ENCODE results near the gene TTLL5. TPM values are rescaled to one million over a fixed set of nuclear protein-coding genes. Genes with fewer than 3 reads are reported as not detected.

Gene TTLL5
- total RNA-seq, 2 donors from 2014 or later = 32.1 to 83.3 TPM

GRCh38 chr14:75881994-75882393, 220.9 kb downstream of the TTLL5 start:
- H3K36me3 Mint-ChIP-seq = no peaks in the 10 kb centered on the region
- H3K27me3 Mint-ChIP-seq = no peaks in the 10 kb centered on the region
- H3K4me3 Mint-ChIP-seq = no peak overlapping the region
- no peak for DNase-seq (ENCODE audit: low spot score)
- peaks cover 2 to 13% of the 10 kb centered on the region in 2 donors for H3K4me1 Mint-ChIP-seq (ENCODE audit: low read depth in 2 of 2)
- H3K9me3 Mint-ChIP-seq = no peaks in the 10 kb centered on the region
- ATAC-seq = no peak
- H3K27ac Mint-ChIP-seq = no peak overlapping the region

- no peaks in the 10 kb centered on the region for H3K36me3 Mint-ChIP-seq
- DNase-seq (ENCODE audit: low spot score) = no peak
- no peak for ATAC-seq
- H3K27ac Mint-ChIP-seq = no peak overlapping the region
- no peaks in the 10 kb centered on the region for H3K9me3 Mint-ChIP-seq
- no peaks in the 10 kb centered on the region for H3K27me3 Mint-ChIP-seq
- H3K4me3 Mint-ChIP-seq = no peak overlapping the region
- peaks cover 0 to 2% of the 10 kb centered on the region in 2 donors for H3K4me1 Mint-ChIP-seq (ENCODE audit: low read depth in 2 of 2)
These were observed 223.2 kb downstream of the TTLL5 start for GRCh38 chr14:75884198-75884611.

GRCh38 chr14:75885829-75886228, 224.8 kb downstream of the TTLL5 start:
- Mint-ChIP-seq H3K4me1 (ENCODE audit: low read depth in 2 of 2) (peaks cover 0 to 2% of the 10 kb centered on the region in 2 donors), H3K27ac (no peak overlapping the region), H3K4me3 (no peak overlapping the region), H3K9me3 (no peaks in the 10 kb centered on the region), H3K36me3 (no peaks in the 10 kb centered on the region), H3K27me3 (no peaks in the 10 kb centered on the region)
- ATAC-seq (no peak), DNase-seq (ENCODE audit: low spot score) (no peak)

GRCh38 chr14:75886636-75887348, 225.7 kb downstream of the TTLL5 start:
- Mint-ChIP-seq H3K4me3 (no peak overlapping the region), H3K9me3 (no peaks in the 10 kb centered on the region), H3K36me3 (no peaks in the 10 kb centered on the region), H3K27me3 (no peaks in the 10 kb centered on the region), H3K27ac (no peak overlapping the region), H3K4me1 (ENCODE audit: low read depth in 2 of 2) (peaks cover 0 to 2% of the 10 kb centered on the region in 2 donors)
- ATAC-seq = no peak
- DNase-seq (ENCODE audit: low spot score) = no peak

GRCh38 chr14:75888945-75889344, 227.9 kb downstream of the TTLL5 start:
- H3K4me1 Mint-ChIP-seq (ENCODE audit: low read depth in 2 of 2) = no peaks in the 10 kb centered on the region
- DNase-seq (ENCODE audit: low spot score) (no peak), ATAC-seq (no peak)
- no peak overlapping the region for H3K4me3 Mint-ChIP-seq
- no peaks in the 10 kb centered on the region for H3K9me3 Mint-ChIP-seq
- H3K27me3 Mint-ChIP-seq = no peaks in the 10 kb centered on the region
- no peak overlapping the region for H3K27ac Mint-ChIP-seq
- H3K36me3 Mint-ChIP-seq = no peaks in the 10 kb centered on the region

- Mint-ChIP-seq H3K4me1 (ENCODE audit: low read depth in 2 of 2) (no peaks in the 10 kb centered on the region), H3K9me3 (no peaks in the 10 kb centered on the region), H3K27ac (no peak overlapping the region), H3K36me3 (no peaks in the 10 kb centered on the region), H3K27me3 (no peaks in the 10 kb centered on the region), H3K4me3 (no peak overlapping the region)
- no peak for ATAC-seq
- no peak for DNase-seq (ENCODE audit: low spot score)
These were observed 235.3 kb downstream of the TTLL5 start for GRCh38 chr14:75896341-75896740.

GRCh38 chr14:75904311-75904710, 243.3 kb downstream of the TTLL5 start:
- no peak for ATAC-seq
- no peaks in the 10 kb centered on the region for H3K4me1 Mint-ChIP-seq (ENCODE audit: low read depth in 2 of 2)
- H3K36me3 Mint-ChIP-seq = no peaks in the 10 kb centered on the region
- H3K9me3 Mint-ChIP-seq = no peaks in the 10 kb centered on the region
- no peak overlapping the region for H3K27ac Mint-ChIP-seq
- no peaks in the 10 kb centered on the region for H3K27me3 Mint-ChIP-seq
- DNase-seq (ENCODE audit: low spot score) = no peak
- no peak overlapping the region for H3K4me3 Mint-ChIP-seq

- Mint-ChIP-seq H3K27ac (no peak overlapping the region), H3K36me3 (no peaks in the 10 kb centered on the region), H3K27me3 (no peaks in the 10 kb centered on the region), H3K4me1 (ENCODE audit: low read depth in 2 of 2) (no peaks in the 10 kb centered on the region), H3K9me3 (no peaks in the 10 kb centered on the region), H3K4me3 (no peak overlapping the region)
- no peak for DNase-seq (ENCODE audit: low spot score)
- ATAC-seq = no peak
These were observed 244.3 kb downstream of the TTLL5 start for GRCh38 chr14:75905147-75905904.

- no peaks in the 10 kb centered on the region for H3K36me3 Mint-ChIP-seq
- H3K9me3 Mint-ChIP-seq = no peaks in the 10 kb centered on the region
- H3K4me3 Mint-ChIP-seq = no peak overlapping the region
- H3K27me3 Mint-ChIP-seq = no peaks in the 10 kb centered on the region
- ATAC-seq (no peak), DNase-seq (ENCODE audit: low spot score) (no peak)
- no peaks in the 10 kb centered on the region for H3K4me1 Mint-ChIP-seq (ENCODE audit: low read depth in 2 of 2)
- H3K27ac Mint-ChIP-seq = no peak overlapping the region
These were observed 245.2 kb downstream of the TTLL5 start for GRCh38 chr14:75906228-75906627.

GRCh38 chr14:75906680-75907280, 245.7 kb downstream of the TTLL5 start:
- no peaks in the 10 kb centered on the region for H3K36me3 Mint-ChIP-seq
- no peaks in the 10 kb centered on the region for H3K4me1 Mint-ChIP-seq (ENCODE audit: low read depth in 2 of 2)
- no peak overlapping the region for H3K27ac Mint-ChIP-seq
- no peaks in the 10 kb centered on the region for H3K27me3 Mint-ChIP-seq
- no peak for ATAC-seq
- no peaks in the 10 kb centered on the region for H3K9me3 Mint-ChIP-seq
- peak; percentile 72 for DNase-seq (ENCODE audit: low spot score)
- no peak overlapping the region for H3K4me3 Mint-ChIP-seq

GRCh38 chr14:75907756-75908359, 246.8 kb downstream of the TTLL5 start:
- no peak overlapping the region for H3K4me3 Mint-ChIP-seq
- H3K4me1 Mint-ChIP-seq (ENCODE audit: low read depth in 2 of 2) = no peaks in the 10 kb centered on the region
- no peaks in the 10 kb centered on the region for H3K27me3 Mint-ChIP-seq
- ATAC-seq (no peak), DNase-seq (ENCODE audit: low spot score) (no peak)
- no peaks in the 10 kb centered on the region for H3K36me3 Mint-ChIP-seq
- no peak overlapping the region for H3K27ac Mint-ChIP-seq
- no peaks in the 10 kb centered on the region for H3K9me3 Mint-ChIP-seq

- H3K9me3 Mint-ChIP-seq = no peaks in the 10 kb centered on the region
- H3K4me3 Mint-ChIP-seq = no peak overlapping the region
- ATAC-seq = no peak
- no peak for DNase-seq (ENCODE audit: low spot score)
- H3K27me3 Mint-ChIP-seq = no peaks in the 10 kb centered on the region
- H3K27ac Mint-ChIP-seq = no peak overlapping the region
- no peaks in the 10 kb centered on the region for H3K4me1 Mint-ChIP-seq (ENCODE audit: low read depth in 2 of 2)
- no peaks in the 10 kb centered on the region for H3K36me3 Mint-ChIP-seq
These were observed 248.6 kb downstream of the TTLL5 start for GRCh38 chr14:75909630-75910029.

GRCh38 chr14:75910048-75910447, 249.0 kb downstream of the TTLL5 start:
- no peak overlapping the region for H3K27ac Mint-ChIP-seq

GRCh38 chr14:75911883-75912282, 250.8 kb downstream of the TTLL5 start:
- no peak for ATAC-seq
- H3K4me3 Mint-ChIP-seq = no peak overlapping the region
- no peaks in the 10 kb centered on the region for H3K4me1 Mint-ChIP-seq (ENCODE audit: low read depth in 2 of 2)
- no peaks in the 10 kb centered on the region for H3K9me3 Mint-ChIP-seq
- H3K27me3 Mint-ChIP-seq = no peaks in the 10 kb centered on the region
- no peaks in the 10 kb centered on the region for H3K36me3 Mint-ChIP-seq
- no peak overlapping the region for H3K27ac Mint-ChIP-seq
- DNase-seq (ENCODE audit: low spot score) = no peak

More at GRCh38 chr14:75910048-75910447, 249.0 kb downstream of the TTLL5 start:
- Mint-ChIP-seq H3K4me3 (no peak overlapping the region), H3K27me3 (no peaks in the 10 kb centered on the region), H3K36me3 (no peaks in the 10 kb centered on the region), H3K9me3 (no peaks in the 10 kb centered on the region), H3K4me1 (ENCODE audit: low read depth in 2 of 2) (no peaks in the 10 kb centered on the region)
- no peak for DNase-seq (ENCODE audit: low spot score)
- no peak for ATAC-seq

Measured in natural killer cell treated with Interleukin-12 subunit alpha and Interleukin-12 subunit beta and Interleukin-15 and Interleukin-18, amount 100 ng/mL, for 72 hours (primary cell).